ENCODE measurements around the gene LYZL1.
"Not testable (repeated sequence)": the region's sequence is repeated elsewhere in the genome, so short reads cannot be mapped to it uniquely, and the experiment has no call there.

LYZL1 gene

DNA sequence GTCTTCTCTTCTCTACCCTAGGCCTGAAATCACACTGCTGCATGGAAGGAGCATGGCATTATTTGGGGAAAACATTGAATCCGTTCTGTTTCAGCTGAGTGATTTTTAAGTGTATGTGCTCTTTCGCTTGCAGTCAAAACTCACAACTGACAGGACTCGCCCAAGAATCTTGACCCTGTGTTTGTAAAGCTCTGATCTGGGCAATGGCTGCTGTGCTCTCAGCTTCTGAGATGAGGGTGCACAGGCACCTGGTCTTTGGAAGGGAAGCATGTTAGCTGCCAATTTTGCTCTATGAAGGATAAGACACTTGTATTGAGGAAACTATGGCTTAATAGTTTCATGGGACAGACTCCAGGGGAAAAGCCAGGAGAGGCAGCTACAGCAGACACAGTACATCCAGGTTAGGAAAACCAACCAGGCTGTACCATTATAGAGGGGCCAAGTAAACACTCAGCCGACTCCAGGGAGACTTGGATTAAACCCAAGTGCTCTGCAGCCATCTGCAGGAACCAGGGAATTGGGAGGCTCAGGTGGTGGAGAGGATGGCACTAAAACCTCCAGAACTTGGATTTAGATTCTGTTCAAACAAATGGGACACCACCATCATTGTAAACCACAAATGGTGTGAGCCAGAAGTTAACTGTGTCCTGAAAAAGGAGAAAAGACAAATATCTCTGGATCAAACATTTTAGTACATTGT, 43.3 kb downstream of the LYZL1 start:
- DNase-seq (ENCODE audit: low spot score): no peak

DNA sequence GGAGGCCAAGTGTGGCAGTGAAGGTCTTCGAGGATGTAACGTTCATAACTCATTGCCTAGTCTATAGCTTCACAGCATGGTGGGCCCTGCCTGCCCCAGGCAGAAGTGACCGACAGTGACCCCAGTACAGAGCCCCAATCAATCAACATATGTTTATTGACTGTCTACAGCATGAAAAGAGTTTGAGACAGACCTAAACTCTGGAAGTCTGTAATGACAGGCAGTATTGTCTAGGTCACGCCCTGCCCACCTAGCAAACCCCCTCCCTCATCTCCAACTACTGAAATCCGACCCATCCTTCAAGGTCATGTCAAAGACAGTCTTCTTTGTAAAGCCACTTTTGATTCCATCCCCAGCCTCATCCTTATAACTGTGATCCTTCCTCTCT, 43.9 kb downstream of the LYZL1 start:
- DNase-seq (ENCODE audit: low spot score): no peak

DNA sequence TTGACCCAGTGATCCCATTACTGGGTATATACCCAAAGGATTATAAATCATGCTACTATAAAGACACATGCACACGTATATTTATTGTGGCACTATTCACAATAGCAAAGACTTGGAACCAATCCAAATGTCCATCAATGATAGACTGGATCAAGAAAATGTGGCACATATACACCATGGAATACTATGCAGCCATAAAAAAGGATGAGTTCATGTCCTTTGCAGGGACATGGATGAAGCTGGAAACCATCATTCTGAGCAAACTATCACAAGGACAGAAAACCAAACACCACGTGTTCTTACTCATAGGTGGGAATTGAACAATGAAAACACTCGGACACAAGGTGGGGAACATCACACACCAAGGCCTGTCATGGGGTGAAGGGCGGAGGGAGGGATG, 48.7 kb downstream of the LYZL1 start:
- not testable (repeated sequence) for DNase-seq (ENCODE audit: low spot score)

DNA sequence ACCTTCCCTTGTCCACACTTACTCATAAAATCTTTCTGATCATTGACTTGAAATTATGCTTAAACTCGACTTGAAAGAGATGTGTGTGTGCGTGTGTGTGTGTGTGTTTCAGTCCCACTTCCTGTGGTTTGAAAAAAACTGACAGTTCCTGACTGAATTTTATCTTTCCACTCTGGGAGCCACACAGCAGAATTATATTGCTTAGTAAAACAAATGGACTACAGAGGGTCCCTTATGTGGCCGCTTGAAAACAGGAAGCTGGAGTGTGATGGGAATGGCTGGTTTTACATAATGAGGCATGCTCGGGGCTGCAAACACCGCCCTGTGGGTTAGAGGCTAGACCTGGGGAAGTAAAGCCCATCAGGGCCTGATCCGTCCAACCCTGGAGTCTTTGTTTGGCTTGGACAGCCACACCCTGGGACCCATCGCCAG, 54.8 kb downstream of the LYZL1 start:
- no peak for DNase-seq (ENCODE audit: low spot score)

DNA sequence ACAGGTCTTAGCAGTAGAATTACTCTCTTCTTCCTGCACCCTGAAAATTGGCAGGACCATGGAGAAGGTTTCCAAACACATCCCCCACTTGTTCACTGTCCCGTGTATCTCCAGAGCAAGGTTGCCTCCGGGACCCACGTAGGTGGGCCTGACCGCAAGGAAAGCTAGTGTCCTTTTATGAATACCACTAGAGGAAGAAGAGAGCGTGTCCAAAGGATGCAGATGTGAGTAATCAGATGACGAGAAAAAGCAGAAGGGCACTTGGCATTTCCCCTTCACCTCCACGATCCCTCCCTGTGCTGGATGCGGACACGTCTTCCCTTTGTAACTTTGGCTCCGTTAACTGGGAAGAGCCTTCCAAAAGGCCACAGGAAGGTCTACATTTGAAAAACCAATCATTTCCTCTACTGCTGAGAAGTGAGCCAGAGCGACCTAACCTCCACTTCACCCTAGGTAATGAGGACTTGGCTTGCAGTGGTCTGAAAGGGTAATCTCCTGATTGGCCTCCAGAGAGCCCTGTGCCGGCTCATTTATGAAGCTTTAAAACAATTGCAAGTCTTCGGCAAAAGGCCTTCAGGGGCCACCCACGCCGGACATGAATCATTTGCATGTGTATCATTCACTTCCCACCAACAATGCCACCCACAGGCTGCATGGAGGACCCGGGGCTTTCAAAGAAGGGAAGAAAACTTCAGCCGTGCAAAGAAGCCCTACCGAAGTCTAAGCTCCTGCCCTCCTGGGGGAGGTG, 55.4 kb downstream of the LYZL1 start:
- peak; percentile 42 for DNase-seq (ENCODE audit: low spot score)

DNA sequence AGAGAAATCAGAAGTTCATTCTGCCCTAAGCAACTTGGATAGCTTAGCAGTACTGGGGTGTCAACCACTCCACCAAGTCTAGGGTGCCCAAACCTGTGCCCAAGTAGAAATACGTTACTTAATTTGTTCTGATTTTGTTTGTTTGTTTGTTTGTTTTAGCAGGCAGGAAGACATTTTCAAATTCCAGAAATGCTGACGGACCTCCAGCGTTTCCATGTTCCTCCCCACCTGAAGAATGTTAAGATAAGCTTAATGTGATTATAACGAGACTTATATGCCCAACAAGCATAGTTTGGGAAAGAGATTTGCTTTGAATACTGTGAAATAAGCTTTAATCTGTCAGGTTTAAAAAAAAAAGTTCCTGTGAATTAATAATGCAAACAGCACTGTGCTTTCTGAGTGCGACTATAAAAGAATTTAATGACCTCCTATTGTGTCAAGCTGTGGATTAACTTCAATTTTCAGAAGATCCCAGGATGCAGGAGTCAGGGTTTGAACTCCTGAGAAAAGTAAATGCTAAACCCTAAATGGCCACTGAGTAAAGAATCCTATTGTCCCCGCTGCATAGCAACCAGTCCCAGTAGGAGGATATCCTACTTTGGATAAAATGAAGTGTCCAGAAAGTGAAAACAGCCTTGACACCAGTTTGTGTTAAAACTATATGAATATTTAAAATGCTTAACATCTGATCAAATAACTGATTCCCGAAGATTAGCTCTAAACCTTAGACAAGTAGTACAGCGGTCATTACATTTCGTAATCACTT, 56.5 kb downstream of the LYZL1 start:
- DNase-seq (ENCODE audit: low spot score): no peak

DNA sequence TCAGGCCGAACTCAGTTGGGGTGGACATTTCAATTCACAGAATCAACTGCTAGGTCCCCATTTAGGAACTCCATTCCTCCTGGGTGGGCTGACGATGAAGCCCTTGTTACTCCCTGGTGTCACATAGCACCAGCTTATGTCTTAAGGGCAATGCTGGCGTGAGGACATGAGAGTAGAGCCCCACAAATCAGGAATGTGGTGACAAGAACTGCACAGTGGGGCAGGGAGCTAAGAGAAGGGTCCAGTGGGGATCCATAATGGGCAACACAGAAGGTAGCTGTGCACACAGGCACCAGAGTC, 57.0 kb downstream of the LYZL1 start:
- no peak for DNase-seq (ENCODE audit: low spot score)

DNA sequence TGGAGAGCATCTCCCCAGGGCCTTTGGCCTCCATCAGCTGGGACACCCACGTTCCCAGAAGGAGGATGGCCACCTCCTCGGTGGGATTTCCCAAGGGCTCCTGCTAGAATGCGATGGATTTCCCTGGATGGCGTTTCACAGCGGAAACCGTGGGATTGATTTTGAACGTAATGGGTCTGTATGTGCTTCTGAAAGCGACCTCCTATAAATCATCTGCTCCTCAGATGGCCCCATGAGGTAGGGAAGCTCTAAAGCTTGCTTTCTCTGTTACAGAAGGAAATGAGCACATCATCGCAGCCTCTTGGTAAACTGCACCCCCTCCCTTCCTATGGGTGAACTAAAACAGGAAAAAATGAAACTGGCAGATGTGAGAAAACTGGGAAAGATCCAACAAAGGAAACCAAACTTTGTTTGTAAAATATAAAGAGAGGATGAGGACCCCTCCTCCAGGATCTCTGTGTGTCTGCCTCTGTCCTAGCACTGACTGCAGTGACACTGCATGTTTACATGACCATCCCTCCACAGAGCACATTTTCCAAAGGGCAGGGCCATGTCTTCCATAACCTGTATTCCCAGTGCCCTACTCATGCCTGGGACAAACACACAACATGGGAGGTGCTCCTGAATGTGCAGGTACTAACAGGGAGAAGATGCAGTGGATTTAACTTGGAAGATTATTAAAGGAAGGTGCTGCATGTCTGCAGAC, 57.6 kb downstream of the LYZL1 start:
- no peak for DNase-seq (ENCODE audit: low spot score)

DNA sequence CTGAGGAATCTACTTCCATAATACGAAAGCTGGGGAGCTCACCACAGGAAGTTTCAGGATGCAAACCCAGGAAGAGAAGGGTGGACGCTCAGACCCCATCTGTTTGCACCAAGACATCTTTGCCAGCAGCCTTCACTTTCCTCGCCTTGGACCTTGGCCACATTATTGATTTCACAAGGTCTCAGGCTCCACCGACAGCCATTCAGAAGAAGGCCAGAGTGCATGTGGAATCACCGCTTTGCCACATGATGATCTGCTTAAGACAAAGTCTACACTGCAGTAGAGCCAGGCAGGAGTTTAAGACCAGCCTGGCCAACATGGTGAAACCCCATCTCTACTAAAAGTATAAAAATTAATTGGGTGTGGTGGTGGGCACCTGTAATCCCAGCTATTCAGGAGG, 60.0 kb downstream of the LYZL1 start:
- no peak for DNase-seq (ENCODE audit: low spot score)

DNA sequence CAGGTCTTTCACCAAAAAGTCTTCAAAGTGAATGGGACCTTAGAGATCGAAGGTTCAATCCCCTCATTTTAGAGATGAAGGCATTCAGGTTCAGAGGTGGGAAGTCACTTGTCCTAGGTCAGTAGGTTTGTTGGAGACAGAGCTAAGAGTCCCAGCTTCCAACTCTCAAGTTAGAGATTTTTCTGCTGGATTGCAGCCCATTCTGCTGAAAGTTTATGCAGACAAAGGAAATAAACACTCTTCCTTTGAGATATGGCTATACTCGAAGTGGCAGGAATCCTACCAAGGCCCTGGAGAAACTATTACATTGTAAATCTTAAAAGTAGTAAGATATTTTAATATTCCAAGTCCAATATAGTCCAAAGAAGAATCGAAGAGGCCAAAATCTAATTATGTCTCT, 64.4 kb downstream of the LYZL1 start:
- no peak for DNase-seq (ENCODE audit: low spot score)

DNA sequence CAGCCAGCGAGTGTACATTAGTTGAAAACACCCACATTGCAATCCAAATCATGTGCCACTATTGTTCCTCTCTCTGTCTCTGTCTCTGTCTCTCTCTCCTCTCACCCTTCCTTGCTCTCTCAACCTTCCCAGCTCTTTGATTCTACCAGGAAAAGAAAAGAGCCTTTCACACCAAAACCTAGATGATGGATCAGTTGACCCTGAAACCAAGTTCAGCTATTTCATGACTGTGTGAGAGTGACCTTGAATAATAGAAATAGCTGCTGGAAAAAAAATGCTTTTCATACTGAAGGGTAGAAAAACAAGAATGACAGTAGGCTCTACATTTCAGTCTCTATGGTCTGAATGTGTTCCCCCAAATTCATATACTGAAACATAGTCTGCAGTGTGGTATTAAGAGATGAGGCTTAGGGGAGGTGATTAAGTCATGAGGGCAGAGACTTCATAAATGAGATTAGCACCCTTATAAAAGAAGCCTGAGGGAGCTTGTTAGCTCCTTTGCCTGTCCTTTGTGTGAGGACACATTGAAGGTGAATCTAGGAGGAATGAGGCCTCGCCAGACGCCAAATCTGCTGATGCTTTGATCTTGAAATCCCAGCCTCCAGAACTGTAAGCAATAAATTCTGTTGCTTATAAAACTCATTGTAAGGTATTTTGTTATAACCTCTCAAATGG, 65.2 kb downstream of the LYZL1 start:
- no peak for DNase-seq (ENCODE audit: low spot score)

DNA sequence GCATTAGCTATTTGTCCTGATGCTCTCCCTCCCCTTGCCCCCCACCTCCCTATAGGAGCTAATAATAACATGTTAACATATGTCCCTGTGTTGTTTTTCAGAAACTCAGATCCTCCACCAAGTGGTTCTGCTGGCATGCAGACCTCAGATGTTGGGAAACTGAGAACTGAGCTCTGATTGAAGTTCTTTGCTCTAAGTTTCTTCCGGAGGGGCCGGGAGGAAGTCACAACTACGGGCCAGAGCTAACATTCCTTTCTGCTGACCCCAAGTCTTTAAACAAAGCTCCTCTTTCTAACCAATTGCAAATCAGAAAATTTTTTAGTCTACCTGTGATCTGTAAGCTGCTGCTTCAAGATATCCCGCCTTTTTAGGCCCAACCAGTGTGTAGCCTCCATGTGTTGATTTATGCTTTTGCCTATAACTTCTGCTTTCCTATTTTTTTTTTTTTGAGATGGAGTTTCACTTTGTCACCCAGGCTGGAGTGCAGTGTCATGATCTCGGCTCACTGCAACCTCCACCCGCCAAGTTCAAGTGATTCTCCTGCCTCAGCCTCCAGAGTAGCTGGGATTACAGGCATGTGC, 66.6 kb downstream of the LYZL1 start:
- DNase-seq (ENCODE audit: low spot score): no peak

DNA sequence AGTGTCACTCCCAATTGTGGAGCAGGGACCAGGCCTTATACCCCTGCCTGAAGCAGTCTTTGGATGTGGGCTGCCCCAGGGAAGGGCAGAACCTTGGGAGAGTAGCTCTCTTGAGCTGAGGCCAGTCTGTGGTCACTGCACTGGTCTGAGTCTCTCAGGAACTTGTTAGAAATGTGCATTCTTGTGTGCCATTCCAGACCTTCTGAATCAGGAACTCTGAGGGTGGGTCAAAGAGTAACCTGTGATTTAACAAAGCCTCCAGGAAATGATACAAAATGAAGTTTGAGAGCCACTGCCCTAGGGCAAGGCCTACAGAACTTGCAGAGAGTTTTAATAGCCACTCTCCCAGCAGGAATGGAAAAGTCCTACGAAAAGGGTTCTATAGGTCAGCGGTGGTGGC, 68.1 kb downstream of the LYZL1 start:
- no peak for DNase-seq (ENCODE audit: low spot score)

DNA sequence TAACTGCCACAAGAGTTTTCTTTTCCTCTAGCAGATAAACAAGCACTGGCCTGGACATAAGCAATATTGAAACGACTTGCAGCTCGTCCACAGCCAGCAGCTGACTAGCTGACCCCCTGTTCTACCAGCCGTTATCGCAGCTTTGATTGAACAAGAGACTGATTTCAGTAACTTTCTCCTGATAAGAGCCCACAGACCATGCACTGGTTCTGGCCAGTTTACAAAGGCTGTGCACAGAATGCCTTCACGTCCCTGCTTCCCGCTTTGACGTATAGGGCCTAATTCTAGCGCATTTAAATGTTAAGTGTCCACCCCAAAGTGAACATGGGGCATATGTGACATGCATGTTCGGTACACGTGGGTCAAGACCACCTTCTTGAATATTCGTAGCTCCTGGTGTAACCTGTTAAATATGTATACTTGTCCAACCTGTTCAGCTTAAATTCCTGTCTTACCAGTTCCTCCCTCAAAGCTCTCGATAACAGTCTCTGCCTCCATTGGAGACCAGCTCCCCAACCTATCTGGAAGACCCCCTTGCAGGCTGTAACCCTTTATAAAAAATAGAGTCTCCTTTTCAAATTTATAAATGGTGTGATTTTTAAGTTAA, 69.2 kb downstream of the LYZL1 start:
- DNase-seq (ENCODE audit: low spot score): no peak

DNA sequence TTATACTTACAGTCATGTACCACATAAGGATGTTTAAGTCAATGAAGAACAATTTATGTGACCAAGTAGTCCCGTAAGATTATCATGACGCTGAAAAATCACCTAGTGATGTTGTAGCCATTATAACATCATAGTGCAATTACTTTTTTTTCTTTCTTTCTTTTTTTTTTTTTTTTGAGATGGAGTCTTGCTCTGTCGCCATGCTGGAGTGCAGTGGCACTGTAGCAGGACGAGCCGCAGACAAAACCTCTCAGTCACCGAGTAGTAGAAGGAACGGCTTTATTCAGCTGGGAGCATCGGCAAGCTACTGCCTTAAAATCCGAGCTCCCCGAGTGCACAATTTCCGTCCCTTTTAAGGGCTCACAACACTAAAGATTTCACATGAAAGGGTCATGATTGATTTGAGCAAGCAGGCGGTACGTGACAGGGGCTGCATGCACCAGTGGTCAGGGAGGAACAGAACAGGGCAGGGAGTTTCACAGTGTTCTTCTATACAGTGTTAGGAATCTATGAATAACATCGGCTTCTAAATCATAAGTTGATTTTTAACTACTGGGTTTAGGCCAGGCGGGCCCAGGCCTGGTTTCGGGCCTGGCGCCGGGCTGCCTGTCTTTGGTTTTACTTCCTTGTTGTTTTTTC, 71.5 kb downstream of the LYZL1 start:
- not testable (repeated sequence) for DNase-seq (ENCODE audit: low spot score)
